ENCODE results near the gene IQSEC1.

The IQSEC1 gene

GRCh38 chr3:13116426-13116825, 43.2 kb upstream of the IQSEC1 start:
- no peak for DNase-seq (ENCODE audit: low read depth in 2 of 2)
- TF ChIP-seq CTCF (IDR thresholded peaks at IDR 0.05; ENCODE audit: low read depth, low read length), result no peak
- H3K4me3 ChIP-seq (replicated peaks in 1 of 2; ENCODE audit: low read depth in 2 of 2, low read length in 2 of 2), result no peak overlapping the region

- DNase-seq (ENCODE audit: low read depth in 2 of 2), result no peak
Measured at GRCh38 chr3:13115991-13116390, 42.8 kb upstream of the IQSEC1 start.

GRCh38 chr3:13115576-13115910, 42.3 kb upstream of the IQSEC1 start:
- no peak for TF ChIP-seq CTCF (IDR thresholded peaks at IDR 0.05; ENCODE audit: low read depth, low read length)
- H3K4me3 ChIP-seq (replicated peaks in 1 of 2; ENCODE audit: low read depth in 2 of 2, low read length in 2 of 2), result no peak overlapping the region
- no peak for DNase-seq (ENCODE audit: low read depth in 2 of 2)

More at GRCh38 chr3:13115991-13116390, 42.8 kb upstream of the IQSEC1 start:
- H3K4me3 ChIP-seq (replicated peaks in 1 of 2; ENCODE audit: low read depth in 2 of 2, low read length in 2 of 2), result no peak overlapping the region
- no peak for TF ChIP-seq CTCF (IDR thresholded peaks at IDR 0.05; ENCODE audit: low read depth, low read length)

GRCh38 chr3:13114811-13115575, 41.8 kb upstream of the IQSEC1 start:
- TF ChIP-seq CTCF (IDR thresholded peaks at IDR 0.05; ENCODE audit: low read depth, low read length), result no peak
- no peak overlapping the region for H3K4me3 ChIP-seq (replicated peaks in 1 of 2; ENCODE audit: low read depth in 2 of 2, low read length in 2 of 2)
- DNase-seq (ENCODE audit: low read depth in 2 of 2), result no peak

GRCh38 chr3:13113346-13114330, 40.4 kb upstream of the IQSEC1 start:
- TF ChIP-seq CTCF (IDR thresholded peaks at IDR 0.05; ENCODE audit: low read depth, low read length), result no peak
- H3K4me3 ChIP-seq (replicated peaks in 1 of 2; ENCODE audit: low read depth in 2 of 2, low read length in 2 of 2), result no peak overlapping the region
- DNase-seq (ENCODE audit: low read depth in 2 of 2), result no peak

- TF ChIP-seq CTCF (IDR thresholded peaks at IDR 0.05; ENCODE audit: low read depth, low read length), result no peak
- no peak overlapping the region for H3K4me3 ChIP-seq (replicated peaks in 1 of 2; ENCODE audit: low read depth in 2 of 2, low read length in 2 of 2)
- DNase-seq (ENCODE audit: low read depth in 2 of 2), result no peak
Measured at GRCh38 chr3:13112521-13113345, 39.5 kb upstream of the IQSEC1 start.

All from cardiac fibroblast (primary cell).